ENCODE results near the gene CDC6.

CDC6 gene

GRCh38 chr17:40352237-40352778 is 64.6 kb downstream of the CDC6 start:
- no peak for DNase-seq (ENCODE audit: low read depth in 2 of 2)

DNA sequence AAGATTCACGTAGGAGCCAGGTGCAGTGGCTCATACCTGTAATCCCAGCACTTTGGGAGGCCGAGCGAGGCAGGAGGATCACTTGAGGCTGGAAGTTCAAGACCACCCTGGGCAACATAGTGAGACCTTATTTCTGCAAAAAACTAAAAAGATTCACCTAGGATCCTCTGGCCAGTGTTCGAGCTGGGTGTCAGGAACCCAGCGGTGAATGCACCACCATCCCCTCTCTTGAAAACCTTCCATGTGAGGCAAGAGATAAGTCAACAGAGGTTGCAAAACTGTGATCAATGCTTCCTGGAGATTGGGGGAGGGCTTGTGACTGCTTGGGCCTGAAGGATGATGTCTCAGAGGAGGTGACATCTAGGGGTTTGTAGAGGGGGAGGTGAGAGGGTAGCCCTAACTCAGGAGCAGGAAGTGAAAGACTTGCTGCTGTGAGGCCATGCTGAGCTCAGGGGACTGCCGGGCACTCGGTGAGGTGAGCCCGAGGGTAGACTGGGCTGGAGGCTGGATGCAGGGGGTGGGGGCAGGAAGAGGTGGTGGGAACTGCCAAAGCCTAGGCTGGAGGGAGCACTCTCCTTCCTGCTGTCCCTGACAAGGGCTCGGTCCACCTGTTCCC is 65.2 kb downstream of the CDC6 start:
- no peak for DNase-seq (ENCODE audit: low read depth in 2 of 2)

Measured in stimulated activated CD4-positive, alpha-beta T cell treated with anti-CD3 and anti-CD28 coated beads, Interleukin-12 subunit alpha, Interleukin-12 subunit beta, amount 100 ng/mL, for 24 hours (primary cell).